H1 (cell line): ENCODE results near the gene SERPINB11. TPM values are rescaled to one million over a fixed set of nuclear protein-coding genes. Genes with fewer than 3 reads are reported as not detected.

Experiments
- ASH2L ChIP-seq: fragments of 200-600, 300-600 bp; sonication (generic); IDR thresholded peaks from one replicate; pipeline ENCODE4 v1.7.1; 2017; ENCODE audit warnings: low read length
- BRCA1 ChIP-seq: IDR thresholded peaks from 2 replicates; pipeline ENCODE4 v1.6.1; 2012; ENCODE audit warnings: low read depth, low read length, improper control_type of control experiment
- CHD7 ChIP-seq: fragments of 300-600 bp; sonication (generic); IDR thresholded peaks from 2 replicates; pipeline ENCODE4 v1.7.1; 2012; ENCODE audit warnings: low read length, moderate library complexity, mild to moderate bottlenecking, inconsistent platforms; ENCODE audit not compliant: insufficient replicate concordance
- CREB1 ChIP-seq: IDR thresholded peaks from 2 replicates; pipeline ENCODE4 v1.6.1; 2012; ENCODE audit warnings: inconsistent platforms
- EP300 ChIP-seq, 2 experiments: IDR thresholded peaks; 1 replicate in 1 of 2; 2 replicates in 1 of 2; pipeline ENCODE4 v1.6.1; 2011 to 2012; ENCODE audit warnings: low read depth in 2 of 2, low read length in 2 of 2, mild to moderate bottlenecking in 2 of 2, borderline replicate concordance in 1 of 2, inconsistent platforms in 1 of 2, moderate library complexity in 1 of 2
- EZH2 ChIP-seq: fragments of 200-600 bp; sonication (generic); IDR thresholded peaks from 2 replicates; pipeline ENCODE4 v1.7.1; 2012; ENCODE audit warnings: low read depth, mild to moderate bottlenecking, moderate library complexity, low read length, inconsistent platforms; ENCODE audit not compliant: severe bottlenecking
- GABPA ChIP-seq: IDR thresholded peaks from 2 replicates; pipeline ENCODE4 v1.6.1; 2011; ENCODE audit warnings: mild to moderate bottlenecking, low read length, moderate library complexity, borderline replicate concordance; ENCODE audit not compliant: insufficient read depth
- JUND ChIP-seq: IDR thresholded peaks from 2 replicates; pipeline ENCODE4 v1.6.1; 2011; ENCODE audit warnings: mild to moderate bottlenecking, improper control_type of control experiment, low read length
- SIX5 ChIP-seq: IDR thresholded peaks from 2 replicates; pipeline ENCODE4 v1.6.1; 2011; ENCODE audit warnings: mild to moderate bottlenecking, low read depth, low read length
- SRF ChIP-seq: IDR thresholded peaks from 2 replicates; pipeline ENCODE4 v1.6.1; 2011; ENCODE audit warnings: mild to moderate bottlenecking, low read depth, low read length, moderate library complexity
- USF2 ChIP-seq: IDR thresholded peaks from 2 replicates; pipeline ENCODE4 v1.6.1; 2011; ENCODE audit warnings: low read length, improper control_type of control experiment
- polyA plus RNA-seq, 7 experiments: library from polyadenylated mRNA; depleted of rRNA in 3 of 7; stranded (reverse) in 5 of 7; unstranded in 2 of 7; fragments of >200 nt in 5 of 7; fragments of 200-250 nt in 2 of 7; gene quantifications; 1 replicate in 5 of 7; 2 replicates in 1 of 7; 4 replicates in 1 of 7; pipeline versions ENCODE4 v1.2.1 to v1.2.3, GENCODE V29; 2011 to 2013; ENCODE audit warnings: missing spikeins in 2 of 7, mixed read lengths in 2 of 7
- total RNA-seq: library from RNA; stranded (reverse); fragmentation: NEBNext Ultra II Directional; extraction: Animal tissue kit (Norgen Biotek cat#: 25700); gene quantifications from 2 replicates; pipeline ENCODE4 v1.2.1, GENCODE V29; 2021

Gene SERPINB11
- total and polyA plus RNA-seq, 2 of the 8 experiments (the other 6 are each of a cell fraction or from before 2014, with no cell fraction given): not detected

GRCh38 chr18:63664571-63664970 is 38.2 kb upstream of the SERPINB11 start (continued):
- no peak for TF ChIP-seq CHD7
- TF ChIP-seq CREB1: no peak
- TF ChIP-seq BRCA1: no peak
- no peak for TF ChIP-seq EZH2
- TF ChIP-seq JUND: no peak
- TF ChIP-seq USF2: no peak
- no peak for TF ChIP-seq GABPA
- no peak for TF ChIP-seq EP300 (IDR thresholded peaks at IDR 0.05; ENCODE audit: borderline replicate concordance in 1 of 2, low read depth in 2 of 2, low read length in 2 of 2)
- TF ChIP-seq ASH2L: no peak
- TF ChIP-seq SIX5: no peak
- TF ChIP-seq SRF: no peak
